Adrenal gland (tissue), 5 donors: ENCODE data around the gene CYP26A1.

Experiments
- CTCF ChIP-seq, 6 experiments: fragments of 450-650 bp in 4 of 6; fragments of 200-600 bp in 2 of 6; sonication (generic) in 1 of 6; IDR thresholded peaks; 1 replicate in 5 of 6; 2 replicates in 1 of 6; pipeline versions ENCODE4 v1.5.1 to v1.8.0; 2016 to 2021; ENCODE audit warnings: antibody characterized with exemption in 6 of 6, mild to moderate bottlenecking in 2 of 6, moderate library complexity in 1 of 6
- POLR2A ChIP-seq, 2 donors: fragments of 450-650 bp; IDR thresholded peaks; one replicate each; pipeline ENCODE4 v1.6.1; 2017; ENCODE audit warnings: antibody characterized with exemption in 2 of 2, mild to moderate bottlenecking in 2 of 2, moderate library complexity in 1 of 2
- donor health status: DM: no; HTN: no; CAD: no.

GRCh38 chr10:93077860-93078337 is 4.2 kb downstream of the CYP26A1 start:
- TF ChIP-seq POLR2A (IDR thresholded peaks at IDR 0.05) (no peak), CTCF (IDR thresholded peaks at IDR 0.05) (no peak)
